Rectal smooth muscle tissue (tissue), 1 donor: ENCODE results near the gene AGBL1.

Experiments
- H3K27ac ChIP-seq: one replicate; pipeline ENCODE4 v1.7.0; 2013; ENCODE audit warnings: low read depth, low read length, inconsistent platforms
- H3K27me3 ChIP-seq: one replicate; pipeline ENCODE4 v1.7.0; 2013; ENCODE audit warnings: low read length; ENCODE audit not compliant: control insufficient read depth, insufficient read depth
- H3K36me3 ChIP-seq: one replicate; pipeline ENCODE4 v1.7.0; 2013; ENCODE audit warnings: low read length; ENCODE audit not compliant: control insufficient read depth, insufficient read depth
- H3K4me1 ChIP-seq: one replicate; pipeline ENCODE4 v1.7.0; 2013; ENCODE audit warnings: low read length; ENCODE audit not compliant: control insufficient read depth, insufficient read depth
- H3K4me3 ChIP-seq: one replicate; pipeline ENCODE4 v1.7.0; 2013; ENCODE audit warnings: low read length
- H3K9ac ChIP-seq: one replicate; pipeline ENCODE4 v1.7.0; 2013; ENCODE audit warnings: low read length

The AGBL1 gene

DNA sequence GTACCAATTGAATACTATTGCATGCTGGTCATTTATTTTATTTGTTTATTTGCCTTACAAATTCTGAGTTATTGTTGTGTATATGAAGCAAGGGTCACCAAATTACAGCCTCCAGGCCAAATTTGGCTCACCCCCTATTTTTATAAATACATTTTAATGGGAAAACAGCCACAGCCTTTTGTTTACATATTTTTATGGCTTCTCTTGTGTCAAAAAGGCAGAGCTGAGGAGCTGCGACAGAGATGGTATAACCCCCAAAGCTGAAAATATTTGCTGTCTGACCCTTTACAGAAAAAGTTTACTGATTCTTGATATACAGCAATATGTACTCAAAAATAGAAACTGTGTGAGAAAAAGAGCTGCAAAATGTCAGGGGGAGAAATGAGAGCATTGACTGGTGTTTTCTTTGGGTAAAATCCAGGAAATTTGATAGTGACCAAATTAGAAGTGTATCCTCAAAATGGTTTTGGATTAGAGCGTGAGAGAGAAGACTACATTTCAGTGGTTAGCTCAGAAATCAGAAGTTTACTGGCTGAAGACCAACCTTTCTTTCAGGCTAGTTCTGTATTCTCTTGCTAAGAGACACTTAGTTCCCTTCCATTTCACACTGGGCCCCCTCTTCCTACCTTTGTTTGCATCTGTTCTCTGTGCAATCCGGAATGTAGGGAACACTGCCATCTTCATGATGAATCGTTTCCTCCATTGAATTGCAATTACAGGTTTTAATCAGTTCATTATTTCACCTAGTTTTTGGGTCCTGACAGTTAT is 757.8 kb downstream of the AGBL1 start:
- no peak overlapping the region for H3K4me3 ChIP-seq
- no peaks in the 10 kb centered on the region for H3K36me3 ChIP-seq
- H3K27me3 ChIP-seq = no peaks in the 10 kb centered on the region
- no peaks in the 10 kb centered on the region for H3K4me1 ChIP-seq
- no peak overlapping the region for H3K27ac ChIP-seq
- H3K9ac ChIP-seq = no peak overlapping the region

DNA sequence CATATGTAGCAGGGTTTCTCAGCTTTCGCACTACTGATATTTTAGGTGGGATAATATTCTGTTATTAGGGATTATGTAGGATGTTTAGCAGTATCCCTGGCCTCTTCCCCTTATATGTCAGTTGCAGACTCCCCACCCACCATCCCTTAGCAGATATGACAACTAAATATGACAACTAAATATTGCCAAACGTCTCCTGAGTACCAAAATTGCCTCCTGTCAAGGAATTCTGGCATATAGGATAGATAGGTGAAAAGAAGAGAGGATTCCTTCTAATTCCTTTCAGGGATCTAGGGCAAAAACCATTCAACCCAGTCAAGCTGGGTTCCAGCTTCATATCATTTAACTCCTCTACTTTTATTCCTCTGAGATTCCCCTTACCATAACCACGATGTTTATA is 759.8 kb downstream of the AGBL1 start:
- H3K27me3 ChIP-seq = no peaks in the 10 kb centered on the region
- H3K4me3 ChIP-seq = no peak overlapping the region
- H3K36me3 ChIP-seq = no peaks in the 10 kb centered on the region
- H3K27ac ChIP-seq = no peak overlapping the region
- no peaks in the 10 kb centered on the region for H3K4me1 ChIP-seq
- H3K9ac ChIP-seq = no peak overlapping the region

DNA sequence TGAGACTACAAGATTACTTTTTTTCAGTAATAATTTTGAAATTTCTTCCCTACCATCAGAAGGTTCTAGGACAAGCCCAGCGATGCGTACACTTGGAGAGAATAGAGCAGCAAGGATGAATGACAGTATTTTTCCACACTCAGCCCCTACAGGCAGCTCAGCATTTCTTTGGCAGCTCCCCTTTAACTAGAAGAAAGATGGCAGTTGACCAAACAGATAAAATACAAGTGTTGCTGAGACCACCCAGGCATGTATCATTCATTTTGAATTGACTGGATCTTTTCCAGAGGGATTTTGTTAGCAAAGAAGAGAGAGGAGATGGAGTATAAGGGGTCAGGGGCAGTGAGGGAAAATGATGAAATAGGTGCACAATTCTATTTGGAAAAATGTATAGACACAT is 761.3 kb downstream of the AGBL1 start:
- H3K9ac ChIP-seq = no peak overlapping the region
- H3K4me1 ChIP-seq = no peaks in the 10 kb centered on the region
- H3K27ac ChIP-seq = no peak overlapping the region
- no peaks in the 10 kb centered on the region for H3K36me3 ChIP-seq
- H3K27me3 ChIP-seq = no peaks in the 10 kb centered on the region
- H3K4me3 ChIP-seq = no peak overlapping the region

- H3K36me3 ChIP-seq = no peaks in the 10 kb centered on the region
- no peaks in the 10 kb centered on the region for H3K4me1 ChIP-seq
- no peak overlapping the region for H3K9ac ChIP-seq
- H3K27ac ChIP-seq = no peak overlapping the region
- H3K4me3 ChIP-seq = no peak overlapping the region
- H3K27me3 ChIP-seq = no peaks in the 10 kb centered on the region
Measured at GRCh38 chr15:86842199-86842598, 762.5 kb downstream of the AGBL1 start.

DNA sequence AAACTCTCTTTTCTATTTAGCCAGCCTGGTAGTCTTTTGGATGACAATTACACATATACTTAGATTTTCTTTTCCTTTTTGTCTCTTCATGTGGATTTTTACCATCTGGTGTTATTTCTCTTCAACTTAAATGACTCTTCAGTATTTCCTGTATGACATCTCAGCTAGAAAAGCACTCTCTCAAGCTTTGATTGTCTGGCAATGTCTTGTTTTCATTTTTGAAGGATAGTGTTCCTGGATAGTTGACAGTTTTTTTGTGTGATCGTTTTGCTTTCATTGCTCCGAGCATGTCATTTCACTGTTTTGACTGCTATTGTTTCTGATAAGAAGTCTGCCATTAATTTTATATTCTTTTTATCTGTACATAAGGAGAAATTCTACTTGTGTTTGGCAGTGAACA is 766.4 kb downstream of the AGBL1 start:
- no peak overlapping the region for H3K4me3 ChIP-seq
- H3K4me1 ChIP-seq = no peaks in the 10 kb centered on the region
- H3K27me3 ChIP-seq = no peaks in the 10 kb centered on the region
- no peak overlapping the region for H3K27ac ChIP-seq
- no peak overlapping the region for H3K9ac ChIP-seq
- no peaks in the 10 kb centered on the region for H3K36me3 ChIP-seq

GRCh38 chr15:86849136-86849535 is 769.5 kb downstream of the AGBL1 start:
- H3K27ac ChIP-seq = no peak overlapping the region
- no peaks in the 10 kb centered on the region for H3K27me3 ChIP-seq
- no peak overlapping the region for H3K9ac ChIP-seq
- no peaks in the 10 kb centered on the region for H3K36me3 ChIP-seq
- H3K4me1 ChIP-seq = no peaks in the 10 kb centered on the region
- no peak overlapping the region for H3K4me3 ChIP-seq

DNA sequence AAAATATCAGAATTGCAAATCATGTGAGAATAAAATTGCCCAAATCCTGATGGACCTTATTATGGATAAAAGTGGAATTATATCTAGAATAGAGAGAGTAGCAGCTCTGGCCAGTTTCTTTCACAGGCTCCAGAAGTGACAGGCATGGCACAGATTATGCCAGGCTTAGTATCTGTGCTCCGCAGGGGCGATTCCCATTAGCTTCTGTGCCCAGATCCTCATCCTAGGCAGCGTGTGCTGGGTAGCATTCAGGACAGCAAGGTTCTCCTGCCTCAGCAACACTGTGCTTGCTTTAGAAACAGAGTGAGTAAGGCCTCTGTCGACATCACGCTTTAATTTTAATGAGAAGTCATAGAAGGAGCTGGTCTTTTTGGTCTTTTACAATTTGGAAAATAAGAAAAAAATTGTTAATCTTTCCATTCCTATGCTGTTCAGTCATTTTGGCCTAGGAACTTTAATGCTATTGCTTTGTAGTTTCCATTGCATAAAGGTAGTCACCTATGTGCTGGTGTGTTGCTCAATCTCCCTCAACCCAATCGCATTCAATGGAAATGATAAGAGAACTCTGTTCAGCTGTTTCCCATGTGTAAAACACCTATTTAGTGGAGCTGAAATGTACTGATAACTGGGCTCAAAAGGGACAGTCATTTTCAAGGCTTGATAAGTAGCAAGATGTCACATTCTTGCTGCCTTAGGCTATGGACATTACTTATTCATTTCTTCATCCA is 770.1 kb downstream of the AGBL1 start:
- H3K36me3 ChIP-seq = no peaks in the 10 kb centered on the region
- no peak overlapping the region for H3K4me3 ChIP-seq
- no peak overlapping the region for H3K9ac ChIP-seq

GRCh38 chr15:86850939-86851338 is 771.3 kb downstream of the AGBL1 start:
- H3K9ac ChIP-seq = no peak overlapping the region
- no peak overlapping the region for H3K27ac ChIP-seq
- no peaks in the 10 kb centered on the region for H3K27me3 ChIP-seq
- H3K4me1 ChIP-seq = no peaks in the 10 kb centered on the region
- H3K36me3 ChIP-seq = no peaks in the 10 kb centered on the region
- H3K4me3 ChIP-seq = no peak overlapping the region

More for the DNA sequence above, 770.1 kb downstream of the AGBL1 start:
- Histone ChIP-seq H3K27ac (no peak overlapping the region), H3K4me1 (no peaks in the 10 kb centered on the region), H3K27me3 (no peaks in the 10 kb centered on the region)

GRCh38 chr15:86852741-86853140 is 773.1 kb downstream of the AGBL1 start:
- Histone ChIP-seq H3K27me3 (no peaks in the 10 kb centered on the region), H3K9ac (no peak overlapping the region), H3K36me3 (no peaks in the 10 kb centered on the region), H3K27ac (no peak overlapping the region), H3K4me3 (no peak overlapping the region), H3K4me1 (no peaks in the 10 kb centered on the region)

DNA sequence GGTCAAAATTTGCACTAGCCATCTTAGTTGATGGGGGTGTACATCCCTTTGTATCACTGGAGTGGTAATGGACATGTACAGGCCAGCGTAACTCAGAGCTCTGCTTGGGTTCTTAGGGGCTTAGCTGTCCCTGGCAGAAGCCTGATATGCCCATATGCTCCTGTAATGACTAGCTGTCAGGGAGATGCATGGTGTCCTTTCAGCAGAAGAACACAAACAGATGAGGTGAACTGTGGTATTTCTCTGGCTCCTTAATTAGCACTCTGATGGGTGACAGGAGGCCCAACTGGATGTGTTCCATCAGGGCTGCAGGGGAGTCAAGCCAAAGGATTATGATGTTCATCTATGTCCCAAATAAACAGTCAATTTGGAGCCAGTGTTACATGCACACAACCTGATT is 774.5 kb downstream of the AGBL1 start:
- Histone ChIP-seq H3K4me1 (no peaks in the 10 kb centered on the region), H3K27ac (no peak overlapping the region), H3K9ac (no peak overlapping the region), H3K36me3 (no peaks in the 10 kb centered on the region), H3K27me3 (no peaks in the 10 kb centered on the region), H3K4me3 (no peak overlapping the region)

GRCh38 chr15:86855307-86856291 is 775.9 kb downstream of the AGBL1 start:
- Histone ChIP-seq H3K9ac (no peak overlapping the region), H3K4me3 (no peak overlapping the region), H3K27me3 (no peaks in the 10 kb centered on the region), H3K27ac (no peak overlapping the region), H3K36me3 (no peaks in the 10 kb centered on the region), H3K4me1 (no peaks in the 10 kb centered on the region)

- no peaks in the 10 kb centered on the region for H3K4me1 ChIP-seq
- H3K36me3 ChIP-seq = no peaks in the 10 kb centered on the region
- H3K27me3 ChIP-seq = no peaks in the 10 kb centered on the region
- no peak overlapping the region for H3K27ac ChIP-seq
- no peak overlapping the region for H3K4me3 ChIP-seq
- H3K9ac ChIP-seq = no peak overlapping the region
Measured at GRCh38 chr15:86857701-86858100, 778.0 kb downstream of the AGBL1 start.
